HG03175 (cell line): ENCODE measurements around the gene CDH13.

Experiments used
- ATAC-seq: cut with Tn5 transposase; IDR thresholded peaks from one replicate; pipeline ENCODE4 v1.9.1; 2021; ENCODE audit warnings: mild to moderate bottlenecking, moderate library complexity; ENCODE audit not compliant: unreplicated experiment

Gene CDH13

DNA sequence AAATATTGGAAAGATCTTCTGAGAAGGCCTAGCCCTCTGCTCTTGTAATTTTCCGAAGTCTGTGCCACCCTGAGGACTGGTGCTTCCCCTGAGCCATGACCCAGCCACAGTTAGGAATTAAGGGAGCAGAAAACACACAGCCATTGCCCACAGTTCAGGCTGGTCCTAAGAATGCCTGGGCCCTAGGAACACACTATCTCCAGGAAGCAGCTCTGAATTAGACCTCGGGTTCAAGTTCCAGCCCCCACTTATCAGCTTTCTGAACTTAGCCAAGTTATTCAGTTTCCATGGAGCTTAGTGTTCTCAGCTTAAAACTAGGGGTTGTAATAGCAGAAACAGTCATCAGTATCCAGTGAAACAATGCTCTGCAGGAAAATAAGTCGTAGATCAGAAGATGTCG, 56.0 kb downstream of the CDH13 start:
- no peak for ATAC-seq

DNA sequence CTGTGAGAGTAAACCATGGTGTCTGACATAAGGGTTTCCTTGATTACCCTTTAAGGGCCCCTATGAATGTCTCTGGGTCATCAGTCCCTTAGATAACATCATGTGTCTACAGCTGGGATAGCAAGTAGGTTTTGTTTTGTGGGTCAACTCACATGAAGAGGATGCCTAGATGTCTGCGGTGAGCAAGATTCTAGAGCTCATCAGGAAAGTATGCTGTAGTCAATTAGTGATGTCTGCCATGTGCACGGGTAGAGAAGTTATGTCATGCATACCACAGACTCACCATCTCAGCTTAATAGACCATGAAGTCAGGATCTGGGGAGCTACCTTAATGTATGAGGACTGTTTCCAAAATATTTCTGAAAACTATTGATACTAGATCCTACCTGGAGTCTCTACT, 57.5 kb downstream of the CDH13 start:
- ATAC-seq: no peak

DNA sequence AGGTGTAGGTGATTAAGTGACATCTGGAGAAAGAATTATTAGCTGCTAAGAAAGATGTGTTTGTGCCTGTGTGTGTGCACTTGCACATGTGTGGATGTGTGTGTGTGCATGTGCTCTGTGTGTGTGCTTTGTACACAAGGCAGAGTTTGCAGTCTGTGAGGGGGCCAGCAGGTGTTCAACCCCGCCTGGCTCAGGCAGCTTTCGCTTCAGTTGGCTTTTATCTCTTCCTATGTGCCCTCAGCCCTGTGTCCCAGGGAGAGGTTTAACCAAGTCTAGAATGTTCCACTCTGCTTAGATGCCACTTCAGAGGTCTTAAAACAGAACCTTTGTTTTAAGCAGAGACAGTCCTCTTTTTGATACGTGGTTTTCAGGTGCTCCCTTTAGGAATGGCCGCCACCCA, 58.8 kb downstream of the CDH13 start:
- ATAC-seq: no peak

DNA sequence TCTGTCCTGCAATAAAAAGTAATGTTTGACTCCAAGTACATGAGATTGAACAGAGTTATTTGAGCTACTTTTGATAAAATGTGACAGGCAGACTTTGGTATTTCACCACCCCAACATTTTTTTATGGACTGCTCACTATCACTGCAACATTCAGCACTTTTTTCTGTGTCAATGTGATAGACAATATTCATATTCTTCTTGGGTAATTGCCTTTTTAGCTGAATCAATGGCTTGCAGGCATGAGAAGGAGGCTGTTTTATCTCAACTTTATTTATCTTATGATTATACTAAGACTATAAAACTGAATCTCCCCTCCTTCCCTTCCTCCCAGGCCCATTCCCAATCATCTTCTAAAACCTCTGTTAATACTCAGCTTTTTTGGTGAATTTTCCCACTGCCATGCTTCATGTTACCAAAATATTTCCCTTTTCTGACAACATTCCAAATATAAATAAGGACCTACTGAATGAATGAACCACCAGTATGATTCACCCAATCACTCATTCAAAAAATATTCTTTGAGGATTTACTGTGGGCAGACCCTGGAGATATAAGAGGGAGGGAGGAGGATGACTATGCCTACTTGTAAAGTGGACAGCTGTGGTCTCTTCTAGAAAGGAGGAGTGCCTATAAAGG, 67.6 kb downstream of the CDH13 start:
- ATAC-seq: no peak

DNA sequence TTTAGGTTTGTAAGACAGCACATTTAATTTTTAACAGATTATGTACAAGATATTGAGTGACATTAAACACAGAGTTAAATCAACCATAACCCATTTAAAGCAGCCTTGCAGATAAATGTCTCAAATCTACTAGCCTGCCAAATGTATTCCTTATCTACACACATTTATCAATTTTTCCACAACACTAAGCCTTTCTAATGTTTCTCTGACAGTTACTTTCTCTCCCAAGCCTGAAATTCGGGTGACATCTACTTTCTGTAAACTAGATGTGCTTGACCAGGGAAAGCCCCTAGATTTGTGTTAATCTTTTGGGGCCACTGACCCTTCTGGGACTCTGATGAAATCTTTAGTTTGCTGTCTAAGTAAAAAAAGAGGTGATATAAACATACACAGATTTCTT, 69.0 kb downstream of the CDH13 start:
- ATAC-seq: no peak

DNA sequence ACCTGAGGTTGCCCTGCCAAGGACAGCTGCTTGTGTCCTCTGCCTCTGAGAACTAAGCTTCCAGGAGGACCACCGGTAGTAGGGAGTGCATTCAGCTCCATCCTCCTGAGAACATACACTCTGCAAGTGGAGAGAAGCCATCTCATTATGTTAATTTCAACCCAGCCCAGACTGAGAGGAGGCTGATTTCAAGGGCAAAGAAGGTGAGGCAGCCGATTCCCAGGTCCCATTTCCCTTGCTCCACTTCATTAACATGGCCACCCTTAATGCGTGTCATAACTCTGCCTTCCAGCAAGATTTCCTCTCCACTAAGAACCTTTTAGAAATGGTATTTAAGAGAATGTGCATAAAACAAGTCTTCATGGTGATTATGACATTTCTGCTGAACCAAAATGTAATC, 72.5 kb downstream of the CDH13 start:
- ATAC-seq: no peak

DNA sequence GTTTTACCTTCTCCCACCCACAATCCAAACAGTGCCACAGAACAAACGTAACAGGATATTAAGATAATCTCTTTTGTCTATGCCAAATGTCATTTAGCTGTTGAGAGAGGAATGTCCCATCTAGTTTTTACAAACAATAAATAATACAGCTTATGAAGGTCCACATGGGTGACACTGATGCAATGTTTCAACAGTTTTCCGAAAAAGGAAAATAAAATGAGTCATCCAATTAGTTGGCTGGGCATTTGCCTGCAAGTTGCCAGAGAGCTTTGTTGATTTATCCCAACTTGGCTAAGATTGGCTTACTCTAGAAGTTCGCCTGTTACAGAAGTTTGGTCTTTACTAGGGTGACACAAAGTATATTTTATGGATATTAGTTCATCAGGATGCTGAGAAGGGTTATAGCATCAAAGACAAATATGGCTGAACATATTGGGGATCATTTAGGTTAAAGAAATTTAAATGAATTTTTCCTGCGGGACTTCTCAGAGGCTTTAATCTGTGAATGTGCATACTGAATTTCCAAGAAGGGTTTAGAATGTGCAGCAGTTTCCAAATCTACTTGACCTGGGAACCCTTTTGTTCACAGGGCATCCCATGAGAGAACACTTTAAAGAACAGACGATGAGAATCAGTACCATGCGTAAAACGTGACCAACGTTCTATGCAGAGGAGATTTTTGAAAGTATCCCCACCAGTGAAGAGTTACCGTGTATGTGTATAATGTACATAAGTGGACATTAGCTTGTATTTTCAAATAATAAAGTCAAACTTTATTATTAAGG, 73.1 kb downstream of the CDH13 start:
- ATAC-seq: no peak

DNA sequence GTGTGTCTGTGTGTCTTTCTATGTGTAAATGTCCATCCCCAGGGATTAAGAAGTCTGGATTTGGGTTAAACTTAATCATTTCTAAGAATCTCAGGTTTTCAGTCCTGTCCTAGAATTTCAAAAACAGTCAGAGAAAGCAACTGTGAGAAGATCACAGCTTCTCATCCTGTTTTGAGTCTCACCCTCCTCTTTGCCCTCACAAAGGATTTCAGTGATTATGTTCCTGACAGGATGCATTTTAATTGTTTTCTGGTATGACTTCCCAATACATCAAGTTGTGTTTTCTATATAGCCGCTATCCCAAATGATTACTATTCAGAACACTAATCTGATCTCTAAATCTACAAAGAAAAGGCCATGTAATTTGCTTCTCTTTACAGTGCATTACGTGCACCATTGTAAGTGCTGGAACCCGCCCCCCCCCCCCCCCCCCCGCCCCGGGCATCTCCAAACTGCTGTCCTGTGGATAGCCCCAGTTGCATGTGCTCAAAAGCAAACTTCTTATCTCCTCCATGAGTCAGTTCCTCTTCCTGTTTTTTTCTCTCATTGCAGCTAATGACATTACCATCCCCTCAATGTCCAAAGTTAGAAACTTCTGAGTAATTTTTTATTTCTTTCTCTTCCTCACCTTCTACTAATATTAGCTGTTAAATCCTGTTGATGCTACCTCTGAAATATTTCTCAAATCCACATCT, 73.9 kb downstream of the CDH13 start:
- ATAC-seq: no peak

DNA sequence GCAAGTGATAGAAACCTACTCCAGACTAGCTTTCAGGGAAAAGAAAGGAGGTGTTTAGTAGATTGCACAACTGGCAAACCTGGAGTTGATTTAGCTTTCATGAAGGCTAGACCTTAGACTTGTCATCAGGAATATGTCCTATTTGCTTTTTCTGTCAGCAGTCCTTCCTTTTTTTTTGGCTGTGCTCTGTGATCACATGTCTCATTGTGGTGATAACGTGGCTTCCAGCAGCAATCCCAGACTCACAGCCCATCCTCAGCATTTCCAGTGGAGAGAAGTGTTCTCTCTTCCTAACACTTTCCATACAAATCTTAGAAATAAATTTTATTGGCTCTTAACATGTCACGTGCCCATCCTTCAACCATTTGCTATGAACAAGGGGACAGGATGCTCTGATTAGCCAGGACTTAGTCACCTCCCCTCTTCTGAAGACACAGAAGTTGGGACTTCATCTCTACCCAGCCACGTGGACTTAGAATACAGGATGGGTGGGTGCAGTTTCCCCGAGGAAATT, 74.7 kb downstream of the CDH13 start:
- no peak for ATAC-seq

DNA sequence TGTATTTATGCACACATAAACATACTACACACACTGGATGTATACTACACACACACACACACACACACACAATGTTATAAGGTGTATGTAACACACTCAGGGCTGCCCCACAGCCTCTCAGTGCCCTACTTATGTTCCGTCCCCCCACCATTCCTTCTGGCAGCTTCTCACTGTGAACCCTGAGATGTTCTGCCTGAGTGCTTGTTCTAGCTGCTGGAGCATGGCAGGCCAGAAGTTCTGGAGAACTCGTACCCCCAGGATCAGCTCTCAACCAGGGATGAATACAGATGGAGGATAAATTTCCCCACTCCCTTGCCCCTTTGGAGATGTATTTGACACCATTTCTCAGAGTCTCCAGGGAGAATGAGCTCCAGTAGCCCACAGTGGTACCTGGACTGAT, 76.4 kb downstream of the CDH13 start:
- ATAC-seq: no peak

DNA sequence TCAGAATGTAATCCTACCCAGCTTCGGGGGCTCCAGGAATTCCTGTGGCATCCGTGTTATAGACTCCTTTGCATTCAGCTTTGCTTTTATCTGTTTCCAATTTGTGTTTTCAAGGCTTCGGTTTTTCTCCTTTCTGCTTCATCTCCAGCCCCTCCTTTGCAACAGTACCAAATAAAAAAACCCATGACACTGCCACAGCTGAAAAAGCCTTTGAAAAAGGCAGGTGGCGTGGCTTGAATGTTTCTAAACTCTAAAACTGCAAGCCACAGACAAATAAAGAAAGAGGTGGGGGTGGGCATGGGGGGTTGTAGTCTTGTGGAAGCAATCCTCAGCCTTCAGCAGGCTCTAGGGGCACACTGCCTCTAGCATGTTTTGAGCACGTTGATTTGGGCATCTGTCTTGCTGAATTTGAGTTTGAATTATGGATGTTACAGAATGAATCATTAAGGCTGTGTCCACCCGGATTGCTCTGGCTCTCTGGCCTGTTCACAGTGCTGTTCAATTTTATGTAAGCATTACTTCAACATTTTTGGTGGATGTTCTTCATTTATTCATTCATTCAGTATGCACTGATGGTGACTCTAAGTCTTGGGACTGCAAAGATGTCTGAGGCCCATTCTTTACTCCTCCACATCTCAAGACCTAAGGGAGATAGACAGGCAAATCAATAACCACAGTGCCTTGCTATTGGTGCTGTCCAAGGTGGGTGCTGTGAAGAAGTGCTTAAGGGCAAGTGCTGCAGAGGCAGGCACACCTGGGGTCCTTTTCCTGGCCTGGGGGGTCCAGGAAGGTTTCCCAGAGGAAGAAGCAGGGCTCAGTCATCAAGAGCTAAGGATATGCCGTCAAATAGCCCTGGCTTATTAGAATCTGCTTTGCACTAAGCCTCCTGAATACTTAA, 77.4 kb downstream of the CDH13 start:
- ATAC-seq: no peak

DNA sequence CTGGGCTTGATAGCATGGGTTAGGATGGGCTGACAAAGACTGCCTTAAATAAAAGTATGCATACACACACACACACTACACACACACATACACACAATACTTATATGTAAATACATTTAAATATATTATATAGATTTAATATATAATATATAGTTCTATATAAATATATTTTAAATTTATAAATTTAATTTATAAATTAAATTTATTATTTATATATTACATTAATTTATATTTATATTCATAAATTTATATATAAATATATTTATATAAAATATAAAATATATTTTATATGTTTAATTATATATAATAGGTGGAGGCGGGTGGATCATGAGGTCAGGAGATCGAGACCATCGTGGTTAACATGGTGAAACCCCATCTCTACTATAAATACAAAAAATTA, 83.2 kb downstream of the CDH13 start:
- no peak for ATAC-seq

DNA sequence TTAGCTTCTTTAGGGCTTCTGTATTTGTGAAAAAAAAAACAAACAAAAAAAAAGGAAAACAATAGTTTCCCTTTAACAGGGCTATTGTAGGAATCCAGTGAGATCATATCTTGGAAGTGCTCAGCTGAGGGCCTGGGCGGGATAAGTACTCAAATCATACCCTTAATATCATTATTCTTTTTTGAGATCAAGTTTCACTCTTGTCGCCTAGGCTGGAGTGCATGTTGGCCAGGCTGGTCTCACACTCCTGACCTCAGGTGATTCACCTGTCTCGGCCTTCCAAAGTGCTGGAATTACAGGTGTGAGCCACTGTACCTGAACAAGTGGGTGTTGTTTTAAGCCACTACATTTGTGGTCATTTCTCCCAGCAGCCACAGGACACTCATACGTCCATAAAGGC, 87.0 kb downstream of the CDH13 start:
- no peak for ATAC-seq

DNA sequence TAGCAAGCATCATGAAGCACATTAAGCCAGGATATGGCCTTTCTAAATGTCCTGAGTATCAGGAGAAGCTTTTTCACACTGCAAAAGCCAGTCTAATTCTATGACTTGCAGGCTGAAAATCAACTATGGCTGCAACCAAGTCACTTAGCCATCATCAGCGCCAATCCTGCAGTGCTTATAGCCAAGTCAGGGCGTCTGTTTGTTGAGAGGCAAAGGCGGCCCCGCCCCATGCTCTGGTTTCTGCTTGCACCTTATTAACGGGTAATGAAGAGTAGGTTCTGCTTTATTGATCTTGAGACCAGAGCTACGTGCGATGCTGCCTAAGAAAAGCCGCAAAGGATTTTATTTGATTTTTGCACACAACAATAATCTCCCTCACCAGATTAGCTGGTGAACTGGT, 88.4 kb downstream of the CDH13 start:
- ATAC-seq: no peak

DNA sequence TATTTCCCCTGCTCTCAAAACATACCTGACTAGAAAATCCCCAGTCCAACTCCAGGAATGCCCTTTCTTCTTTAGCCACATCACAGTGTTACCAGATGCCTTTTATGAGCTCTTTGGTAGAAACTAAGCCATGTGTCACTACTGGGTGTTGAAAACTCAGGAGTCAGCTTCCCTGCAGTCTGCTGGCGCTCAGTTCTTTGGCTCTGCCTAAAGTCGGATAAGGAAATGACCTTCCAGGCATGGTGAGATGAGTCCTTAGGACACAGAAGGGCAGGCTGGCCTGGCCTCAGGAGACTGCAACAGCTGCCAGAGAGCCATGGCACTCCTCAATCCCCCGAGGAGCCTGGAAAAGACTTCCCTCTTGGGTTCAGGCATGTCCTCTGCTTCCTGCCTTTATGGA, 89.1 kb downstream of the CDH13 start:
- ATAC-seq: no peak

DNA sequence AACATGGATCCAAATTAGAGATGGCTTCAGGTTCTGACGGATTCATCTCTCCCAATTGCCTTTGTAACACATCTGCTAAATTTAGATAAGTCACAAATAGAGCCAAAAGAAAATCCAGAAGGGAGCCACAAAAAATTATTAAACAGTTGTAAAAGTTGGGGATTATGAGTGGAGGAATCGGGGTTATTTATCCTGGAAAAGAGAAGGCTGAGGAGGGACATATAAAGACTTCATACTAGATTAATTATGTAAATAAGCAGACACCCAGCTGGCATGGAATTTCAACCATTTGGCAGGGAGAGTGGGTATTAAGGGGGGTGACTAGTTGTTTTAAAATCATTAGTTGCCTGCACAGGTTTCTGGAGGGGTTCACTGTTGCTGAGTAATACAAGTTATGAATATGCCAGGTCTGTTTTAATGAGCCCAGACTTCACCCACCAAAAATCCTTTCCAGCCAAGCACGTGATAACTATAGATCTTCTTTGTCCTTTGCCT, 89.6 kb downstream of the CDH13 start:
- ATAC-seq: no peak

DNA sequence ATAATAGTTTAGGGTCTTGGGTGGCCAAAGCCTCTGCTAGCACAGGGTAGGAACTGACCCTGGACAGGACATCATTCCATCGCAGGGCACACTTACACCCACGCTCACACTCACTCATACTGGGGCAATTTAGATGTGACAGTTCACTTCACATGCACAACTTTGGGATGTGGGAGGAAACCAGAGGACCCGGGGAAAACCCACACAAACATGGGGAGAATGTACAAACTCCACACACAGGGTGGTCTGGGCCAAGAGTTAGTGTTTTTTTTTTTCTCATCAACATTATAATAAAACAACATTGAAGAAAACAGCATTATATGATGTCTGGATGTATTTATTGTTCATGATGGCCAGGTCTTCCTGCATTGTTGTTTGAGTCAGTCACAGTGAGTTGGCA, 93.6 kb downstream of the CDH13 start:
- ATAC-seq: no peak

DNA sequence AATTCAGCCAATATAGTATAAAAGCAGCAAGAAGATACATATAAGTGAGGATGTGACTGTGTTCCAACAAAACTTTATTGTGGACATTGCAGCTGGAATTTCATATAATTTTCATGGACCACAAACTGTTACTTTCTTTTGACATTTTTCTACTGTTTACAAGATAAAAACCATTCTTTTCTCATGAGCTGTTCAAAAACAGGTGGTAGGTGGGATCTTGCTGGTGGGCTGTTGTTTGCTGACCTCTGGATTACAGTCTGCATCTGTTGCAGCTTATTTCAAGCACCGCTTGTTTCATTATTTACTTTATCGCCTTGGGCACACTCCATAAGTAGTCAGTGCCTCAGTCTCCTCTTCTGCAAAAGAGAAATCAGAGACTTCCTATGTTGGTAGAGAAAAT, 99.5 kb downstream of the CDH13 start:
- ATAC-seq: no peak

DNA sequence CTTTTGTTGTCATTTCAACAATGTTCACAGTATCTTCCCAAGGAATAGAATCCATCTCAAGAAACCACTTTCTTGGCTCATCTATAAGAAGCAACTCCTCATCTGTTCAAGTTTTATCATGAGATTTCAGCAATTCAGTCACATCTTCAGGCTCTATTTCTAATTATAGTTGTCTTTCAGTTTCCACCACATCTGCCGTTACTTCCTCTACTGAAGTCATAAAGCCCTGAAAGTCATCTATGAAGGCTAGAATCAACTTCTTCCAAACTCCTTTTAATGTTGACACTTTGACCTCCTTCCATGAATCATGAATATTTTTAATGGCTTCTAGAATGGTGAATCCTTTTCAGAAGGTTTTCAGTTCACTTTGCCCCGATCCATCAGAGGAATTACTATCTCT, 102.1 kb downstream of the CDH13 start:
- peak; percentile 56 for ATAC-seq

DNA sequence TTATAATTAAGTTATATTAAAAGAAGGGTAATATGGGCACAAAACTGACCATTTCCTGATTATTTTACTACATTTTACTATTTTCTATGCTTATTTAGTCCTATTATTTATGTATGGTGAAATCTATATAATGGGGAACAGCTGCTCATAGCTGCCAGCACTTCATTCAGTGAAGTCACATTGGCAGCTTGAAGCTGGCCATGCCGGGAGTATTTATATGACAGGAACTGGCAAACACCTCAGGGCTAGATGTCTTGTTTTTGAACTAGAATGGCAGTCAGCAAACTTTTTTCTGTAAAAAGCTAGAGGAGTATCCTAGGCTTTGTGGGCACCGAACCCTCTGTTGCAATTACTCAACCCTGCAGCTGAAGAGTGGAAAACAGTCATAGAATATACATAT, 104.1 kb downstream of the CDH13 start:
- no peak for ATAC-seq

DNA sequence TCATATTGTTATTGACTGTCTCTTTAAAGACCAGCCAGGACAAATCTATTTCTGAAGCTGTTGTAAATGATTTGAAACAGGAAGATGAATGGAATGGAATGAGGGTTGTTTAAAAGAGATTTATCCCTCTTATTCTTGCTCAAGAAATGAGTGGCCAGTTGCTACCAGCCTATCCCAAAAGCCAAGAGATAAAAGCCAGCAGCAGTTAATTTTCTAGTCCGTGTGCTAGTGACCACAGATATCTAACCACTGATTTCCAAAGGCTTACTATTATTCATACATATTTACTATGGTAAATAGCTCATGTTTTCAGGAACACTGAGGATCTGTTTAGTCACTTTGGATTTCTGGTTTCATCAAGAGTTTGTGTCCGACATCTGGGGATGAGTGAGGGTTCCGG, 105.7 kb downstream of the CDH13 start:
- ATAC-seq: no peak
